ENCODE measurements around the gene FES. TPM values are rescaled to one million over a fixed set of nuclear protein-coding genes. Genes with fewer than 3 reads are reported as not detected.

FES gene
- polyA plus RNA-seq, 1 of the 3 experiments (the other 2 are of a cell fraction), result 0.03 TPM

DNA sequence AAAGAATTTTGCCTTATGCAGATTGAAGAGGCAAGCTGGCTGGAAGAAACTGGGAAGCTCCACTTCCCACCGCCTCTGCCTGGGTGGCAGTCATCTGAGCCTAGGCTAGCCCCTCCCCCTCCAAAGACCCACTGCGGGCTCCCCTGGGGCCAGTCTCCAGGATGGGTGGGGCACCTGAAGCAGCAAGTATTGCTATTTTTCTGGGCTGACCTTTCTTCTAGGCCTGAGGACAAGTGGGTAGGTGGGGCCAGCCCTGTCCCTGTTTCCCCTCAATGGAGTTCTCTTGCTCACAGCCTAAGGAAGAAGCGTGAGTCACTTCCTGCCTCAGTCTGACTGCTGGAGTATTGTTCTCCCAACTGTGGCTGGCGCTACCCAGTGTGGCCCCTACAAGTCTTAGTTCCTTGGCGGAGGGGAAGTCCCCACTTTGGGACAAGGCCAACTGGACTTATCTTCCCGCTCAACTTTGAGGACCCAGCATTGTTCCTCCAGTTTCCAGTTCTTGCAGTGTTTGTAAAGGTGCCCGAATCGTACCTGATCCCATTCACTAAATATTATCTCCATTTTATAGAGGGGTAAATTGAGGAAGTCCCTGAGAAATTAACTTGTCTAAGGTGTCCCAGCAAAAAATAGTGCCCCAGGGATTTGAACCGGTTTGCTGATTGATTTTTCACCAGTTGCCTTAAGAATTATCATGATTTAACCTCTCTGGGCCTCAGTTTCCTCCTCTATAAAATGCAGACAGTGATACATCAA is 14.5 kb upstream of the FES start (continued):
- TF ChIP-seq RAD21 (IDR thresholded peaks at IDR 0.05; ENCODE audit: low read length), result no peak
- TF ChIP-seq, protein P1, sequence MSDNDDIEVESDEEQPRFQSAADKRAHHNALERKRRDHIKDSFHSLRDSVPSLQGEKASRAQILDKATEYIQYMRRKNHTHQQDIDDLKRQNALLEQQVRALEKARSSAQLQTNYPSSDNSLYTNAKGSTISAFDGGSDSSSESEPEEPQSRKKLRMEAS (IDR thresholded peaks at IDR 0.05; ENCODE audit: low read depth), result no peak; the same call in 1 of the 2 replicates
- TF ChIP-seq ELF1 (IDR thresholded peaks at IDR 0.05), result 0 out of 2 replicates have a peak, but pooled peaks have one; percentile 10
- TF ChIP-seq, protein P2, sequence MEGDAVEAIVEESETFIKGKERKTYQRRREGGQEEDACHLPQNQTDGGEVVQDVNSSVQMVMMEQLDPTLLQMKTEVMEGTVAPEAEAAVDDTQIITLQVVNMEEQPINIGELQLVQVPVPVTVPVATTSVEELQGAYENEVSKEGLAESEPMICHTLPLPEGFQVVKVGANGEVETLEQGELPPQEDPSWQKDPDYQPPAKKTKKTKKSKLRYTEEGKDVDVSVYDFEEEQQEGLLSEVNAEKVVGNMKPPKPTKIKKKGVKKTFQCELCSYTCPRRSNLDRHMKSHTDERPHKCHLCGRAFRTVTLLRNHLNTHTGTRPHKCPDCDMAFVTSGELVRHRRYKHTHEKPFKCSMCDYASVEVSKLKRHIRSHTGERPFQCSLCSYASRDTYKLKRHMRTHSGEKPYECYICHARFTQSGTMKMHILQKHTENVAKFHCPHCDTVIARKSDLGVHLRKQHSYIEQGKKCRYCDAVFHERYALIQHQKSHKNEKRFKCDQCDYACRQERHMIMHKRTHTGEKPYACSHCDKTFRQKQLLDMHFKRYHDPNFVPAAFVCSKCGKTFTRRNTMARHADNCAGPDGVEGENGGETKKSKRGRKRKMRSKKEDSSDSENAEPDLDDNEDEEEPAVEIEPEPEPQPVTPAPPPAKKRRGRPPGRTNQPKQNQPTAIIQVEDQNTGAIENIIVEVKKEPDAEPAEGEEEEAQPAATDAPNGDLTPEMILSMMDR (IDR thresholded peaks at IDR 0.05), result no peak
- no peak for TF ChIP-seq MXI1 (IDR thresholded peaks at IDR 0.05; ENCODE audit: low read depth, low read length)
- peak in 1 of 2 experiments; percentile 29; a peak in 1 of 4 replicates for TF ChIP-seq EP300 (IDR thresholded peaks at IDR 0.05; ENCODE audit: borderline replicate concordance in 1 of 2, low read depth in 1 of 2, low read length in 1 of 2)
- TF ChIP-seq, protein P3, sequence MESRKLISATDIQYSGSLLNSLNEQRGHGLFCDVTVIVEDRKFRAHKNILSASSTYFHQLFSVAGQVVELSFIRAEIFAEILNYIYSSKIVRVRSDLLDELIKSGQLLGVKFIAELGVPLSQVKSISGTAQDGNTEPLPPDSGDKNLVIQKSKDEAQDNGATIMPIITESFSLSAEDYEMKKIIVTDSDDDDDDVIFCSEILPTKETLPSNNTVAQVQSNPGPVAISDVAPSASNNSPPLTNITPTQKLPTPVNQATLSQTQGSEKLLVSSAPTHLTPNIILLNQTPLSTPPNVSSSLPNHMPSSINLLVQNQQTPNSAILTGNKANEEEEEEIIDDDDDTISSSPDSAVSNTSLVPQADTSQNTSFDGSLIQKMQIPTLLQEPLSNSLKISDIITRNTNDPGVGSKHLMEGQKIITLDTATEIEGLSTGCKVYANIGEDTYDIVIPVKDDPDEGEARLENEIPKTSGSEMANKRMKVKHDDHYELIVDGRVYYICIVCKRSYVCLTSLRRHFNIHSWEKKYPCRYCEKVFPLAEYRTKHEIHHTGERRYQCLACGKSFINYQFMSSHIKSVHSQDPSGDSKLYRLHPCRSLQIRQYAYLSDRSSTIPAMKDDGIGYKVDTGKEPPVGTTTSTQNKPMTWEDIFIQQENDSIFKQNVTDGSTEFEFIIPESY (IDR thresholded peaks at IDR 0.05; ENCODE audit: borderline replicate concordance, low read depth), result 0 out of 2 replicates have a peak, but pooled peaks have one; percentile 35

DNA sequence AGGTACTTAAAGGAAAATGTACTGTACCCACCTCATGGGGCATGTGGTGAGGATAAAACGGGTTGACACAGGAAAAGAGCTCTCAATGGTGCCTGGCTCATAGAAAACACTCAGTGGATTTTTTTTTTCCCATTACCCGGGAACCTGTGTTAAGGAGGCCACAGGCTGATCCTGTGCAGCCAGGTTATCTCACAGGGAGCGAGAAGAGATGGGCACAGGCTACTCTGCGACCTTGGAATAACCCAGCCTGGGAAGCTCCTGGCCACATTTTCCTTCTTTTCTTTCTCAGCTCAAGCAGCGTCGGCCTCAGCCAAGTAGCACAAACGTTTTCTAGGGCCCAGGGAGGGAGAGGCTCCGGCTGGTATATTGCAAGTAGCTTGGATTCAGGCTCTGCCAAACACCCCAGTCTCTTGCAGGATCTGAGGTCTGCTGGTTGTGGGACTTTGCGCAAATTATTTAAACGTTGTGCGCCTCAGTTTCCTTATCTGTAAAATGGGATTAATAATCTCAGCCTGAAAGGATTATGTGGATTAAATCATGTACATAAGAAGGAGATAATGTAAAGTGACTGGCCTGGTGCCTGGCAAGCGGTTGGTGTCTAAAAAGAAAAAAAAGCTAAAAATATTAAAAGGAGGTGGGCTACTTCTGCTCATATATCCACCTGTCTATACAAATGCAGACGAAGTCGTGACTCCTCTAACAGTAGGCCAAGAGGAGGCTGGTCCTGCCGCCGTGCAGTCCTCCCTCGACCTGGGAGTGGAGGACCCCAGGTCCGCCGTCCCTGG is 13.8 kb upstream of the FES start:
- Histone ChIP-seq H3K4me1 (ENCODE audit: control insufficient read depth in 1 of 2, insufficient read depth in 2 of 2, low read depth in 1 of 2, low read length in 1 of 2) (peaks cover 29 to 39% of the 10 kb centered on the region in 2 experiments; a peak in 2 of 4 replicates), H3K4me2 (peak overlapping the region; percentile 77), H3K79me2 (ENCODE audit: insufficient read depth) (peaks cover 55% of the 10 kb centered on the region), H3K36me3 (replicated peaks in 1 of 2; ENCODE audit: control insufficient read depth in 1 of 2, insufficient read depth in 2 of 2, low read length in 1 of 2) (no peaks in the 10 kb centered on the region), H3K9me2 (no peaks in the 10 kb centered on the region), H3K9ac (peak overlapping the region; percentile 88), H4K20me1 (ENCODE audit: insufficient read depth) (peaks cover 14% of the 10 kb centered on the region; the same call in 1 of the 2 replicates), H3K9me3 (no peaks in the 10 kb centered on the region), H3K4me3 (ENCODE audit: low read depth in 2 of 2, low read length in 1 of 2) (peak overlapping the region; percentile 80 to 84), H3F3A (replicated peaks; ENCODE audit: insufficient read depth) (peaks cover 20% of the 10 kb centered on the region), H2AFZ (ENCODE audit: low read depth) (peak overlapping the region; percentile 86), H3K27ac (ENCODE audit: low read depth in 2 of 2, low read length in 1 of 2) (peak overlapping the region; percentile 75 to 81), H3K27me3 (ENCODE audit: insufficient read depth) (no peaks in the 10 kb centered on the region)
- WGBS (ENCODE audit: low lambda C conversion rate), result 60% methylated on average over 17 of the region's 19 CpGs
- CTCF ChIA-PET, result interaction anchor here (1.0 to 4.2 kb wide), 4 partner anchors 15 to 223 kb away, joined by 3 to 24 read pairs (median 6); partner anchors contain the start of gene UNC45A
- no peak for DNase-seq
- TF ChIP-seq MXI1 (IDR thresholded peaks at IDR 0.05; ENCODE audit: low read depth, low read length), result 0 out of 2 replicates have a peak, but pooled peaks have one; percentile 18
- no peak for TF ChIP-seq EZH2phosphoT487 (IDR thresholded peaks at IDR 0.05; ENCODE audit: borderline replicate concordance, low read depth)
- POLR2A ChIA-PET, result interaction anchor here (0.6 kb wide), 1 partner anchor 143 kb away, joined by 5 read pairs; no protein-coding TSS in a partner anchor
